PC-9 (cell line): ENCODE results near the gene RBFOX1.

Experiments
- EZH2 ChIP-seq: fragments of 200-600 bp; sonication (generic); IDR thresholded peaks from 2 replicates; pipeline ENCODE4 v1.8.0; 2017; ENCODE audit warnings: antibody characterized with exemption, low read depth
- TF ChIP-seq, protein P1 (sequence below): fragments of 200-600 bp; sonication (generic); conservative IDR thresholded peaks from 2 replicates; pipeline ENCODE4 v1.6.1; 2017; ENCODE audit warnings: mixed run types, antibody characterized with exemption, mild to moderate bottlenecking, moderate library complexity

DNA sequence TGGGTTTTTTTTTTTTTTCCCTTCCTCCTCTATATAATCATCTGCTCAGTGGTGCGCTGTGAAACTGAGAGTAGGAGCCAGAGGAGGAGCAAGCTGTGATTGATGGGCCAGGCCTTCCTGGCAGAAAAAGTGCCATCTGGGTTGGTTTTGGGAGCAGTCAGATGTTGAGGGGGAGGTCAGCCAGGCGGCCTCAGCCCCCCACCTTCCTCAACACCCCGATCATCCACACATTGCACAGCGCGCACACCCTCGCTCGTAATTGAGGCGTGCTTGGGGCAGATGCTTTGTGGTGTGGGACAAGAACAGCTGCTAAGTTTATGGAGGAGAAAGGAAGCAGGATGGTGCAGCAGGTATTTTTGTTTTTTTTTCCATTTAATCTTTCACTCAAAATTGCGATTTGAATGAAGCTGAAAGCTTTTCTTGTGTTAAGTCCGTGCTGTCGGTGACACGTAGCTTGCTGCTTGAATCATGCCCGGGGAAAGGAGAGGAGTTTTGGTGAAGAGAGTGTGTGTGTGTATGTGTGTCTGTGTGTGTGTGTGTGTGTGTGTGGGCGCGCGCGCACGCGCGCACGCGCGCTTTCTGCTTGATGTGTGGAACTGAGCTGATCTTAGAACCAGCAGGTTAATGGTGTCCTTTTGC is 177.4 kb downstream of the RBFOX1 start:
- TF ChIP-seq, protein P1, sequence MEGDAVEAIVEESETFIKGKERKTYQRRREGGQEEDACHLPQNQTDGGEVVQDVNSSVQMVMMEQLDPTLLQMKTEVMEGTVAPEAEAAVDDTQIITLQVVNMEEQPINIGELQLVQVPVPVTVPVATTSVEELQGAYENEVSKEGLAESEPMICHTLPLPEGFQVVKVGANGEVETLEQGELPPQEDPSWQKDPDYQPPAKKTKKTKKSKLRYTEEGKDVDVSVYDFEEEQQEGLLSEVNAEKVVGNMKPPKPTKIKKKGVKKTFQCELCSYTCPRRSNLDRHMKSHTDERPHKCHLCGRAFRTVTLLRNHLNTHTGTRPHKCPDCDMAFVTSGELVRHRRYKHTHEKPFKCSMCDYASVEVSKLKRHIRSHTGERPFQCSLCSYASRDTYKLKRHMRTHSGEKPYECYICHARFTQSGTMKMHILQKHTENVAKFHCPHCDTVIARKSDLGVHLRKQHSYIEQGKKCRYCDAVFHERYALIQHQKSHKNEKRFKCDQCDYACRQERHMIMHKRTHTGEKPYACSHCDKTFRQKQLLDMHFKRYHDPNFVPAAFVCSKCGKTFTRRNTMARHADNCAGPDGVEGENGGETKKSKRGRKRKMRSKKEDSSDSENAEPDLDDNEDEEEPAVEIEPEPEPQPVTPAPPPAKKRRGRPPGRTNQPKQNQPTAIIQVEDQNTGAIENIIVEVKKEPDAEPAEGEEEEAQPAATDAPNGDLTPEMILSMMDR: no peak
- no peak for TF ChIP-seq EZH2
